ENCODE results near the gene ELMO1.

DNA sequence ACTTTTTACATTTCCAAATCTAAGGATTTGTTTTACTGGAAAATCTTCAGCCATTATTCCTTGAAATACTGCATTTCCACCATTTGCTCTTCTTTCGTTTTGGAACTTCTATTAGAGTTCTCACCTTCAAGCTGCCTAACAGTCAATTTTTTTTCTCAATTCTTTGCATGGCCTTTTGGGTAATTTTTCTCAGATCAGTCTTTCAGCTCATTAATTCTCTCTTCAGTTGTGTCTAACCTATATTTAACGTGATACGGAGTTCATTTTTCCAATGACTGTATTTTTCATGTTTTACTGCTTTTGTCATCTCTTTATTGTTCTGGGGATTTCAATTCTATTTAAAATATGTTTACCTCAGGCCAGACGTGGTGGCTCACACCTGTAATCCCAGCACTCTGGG, 600.7 kb downstream of the ELMO1 start:
- TF ChIP-seq, protein P1, sequence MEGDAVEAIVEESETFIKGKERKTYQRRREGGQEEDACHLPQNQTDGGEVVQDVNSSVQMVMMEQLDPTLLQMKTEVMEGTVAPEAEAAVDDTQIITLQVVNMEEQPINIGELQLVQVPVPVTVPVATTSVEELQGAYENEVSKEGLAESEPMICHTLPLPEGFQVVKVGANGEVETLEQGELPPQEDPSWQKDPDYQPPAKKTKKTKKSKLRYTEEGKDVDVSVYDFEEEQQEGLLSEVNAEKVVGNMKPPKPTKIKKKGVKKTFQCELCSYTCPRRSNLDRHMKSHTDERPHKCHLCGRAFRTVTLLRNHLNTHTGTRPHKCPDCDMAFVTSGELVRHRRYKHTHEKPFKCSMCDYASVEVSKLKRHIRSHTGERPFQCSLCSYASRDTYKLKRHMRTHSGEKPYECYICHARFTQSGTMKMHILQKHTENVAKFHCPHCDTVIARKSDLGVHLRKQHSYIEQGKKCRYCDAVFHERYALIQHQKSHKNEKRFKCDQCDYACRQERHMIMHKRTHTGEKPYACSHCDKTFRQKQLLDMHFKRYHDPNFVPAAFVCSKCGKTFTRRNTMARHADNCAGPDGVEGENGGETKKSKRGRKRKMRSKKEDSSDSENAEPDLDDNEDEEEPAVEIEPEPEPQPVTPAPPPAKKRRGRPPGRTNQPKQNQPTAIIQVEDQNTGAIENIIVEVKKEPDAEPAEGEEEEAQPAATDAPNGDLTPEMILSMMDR (IDR thresholded peaks at IDR 0.05; ENCODE audit: poor library complexity) = no peak
- TF ChIP-seq EZH2 (IDR thresholded peaks at IDR 0.05; ENCODE audit: borderline replicate concordance) (no peak), EZH2phosphoT487 (IDR thresholded peaks at IDR 0.05; ENCODE audit: low read depth, severe bottlenecking, unreplicated experiment) (no peak)

Data from hepatocyte (in vitro differentiated cells).